Kidney (tissue), 14 donors: ENCODE data around the gene IRAG1. TPM values are rescaled to one million over a fixed set of nuclear protein-coding genes. Genes with fewer than 3 reads are reported as not detected.

Experiments used
- DNase-seq, 5 donors: peaks; one replicate each; pipeline ENCODE4 v3.0.0-alpha.2; 2013 to 2020
- FAIRE-seq: peaks from 2 replicates; lab custom pipeline; 2012; peaks lifted over from hg19 to GRCh38; lab: Jason Lieb, UNC
- H3K27ac ChIP-seq, 2 donors: one replicate each; pipeline ENCODE4 v1.7.0; 2013; ENCODE audit warnings: low read depth in 2 of 2, low read length in 2 of 2, inconsistent platforms in 1 of 2
- H3K27me3 ChIP-seq: one replicate; pipeline ENCODE4 v1.7.1; 2013; ENCODE audit warnings: low read length, inconsistent platforms; ENCODE audit not compliant: control insufficient read depth, insufficient read depth
- H3K36me3 ChIP-seq, 3 donors: one replicate each; pipeline versions ENCODE4 v1.7.0 to v1.7.1; 2013; ENCODE audit warnings: low read length in 3 of 3, control low read depth in 1 of 3, inconsistent platforms in 1 of 3; ENCODE audit not compliant: insufficient read depth in 3 of 3, control insufficient read depth in 2 of 3
- H3K4me1 ChIP-seq, 3 donors: one replicate each; pipeline versions ENCODE4 v1.7.0 to v1.7.1; 2013; ENCODE audit warnings: low read length in 3 of 3, inconsistent platforms in 1 of 3, low read depth in 1 of 3; ENCODE audit not compliant: control insufficient read depth in 2 of 3, insufficient read depth in 2 of 3
- H3K4me3 ChIP-seq, 3 donors: one replicate each; pipeline versions ENCODE4 v1.7.0 to v1.8.1; 2013; ENCODE audit warnings: low read length in 3 of 3, control low read depth in 1 of 3, inconsistent platforms in 1 of 3
- H3K9ac ChIP-seq, 3 donors: one replicate each; pipeline versions ENCODE4 v1.7.0 to v1.7.1; 2013; ENCODE audit warnings: low read length in 3 of 3, control low read depth in 1 of 3, inconsistent platforms in 1 of 3
- H3K9me3 ChIP-seq, 3 donors: one replicate each; pipeline versions ENCODE4 v1.7.0 to v1.7.1; 2013; ENCODE audit warnings: low read length in 3 of 3, control low read depth in 1 of 3, inconsistent platforms in 1 of 3; ENCODE audit not compliant: control insufficient read depth in 2 of 3, insufficient read depth in 1 of 3
- CTCF ChIP-seq: IDR thresholded peaks from 3 replicates; pipeline ENCODE4 v1.5.1; 2012; ENCODE audit warnings: mild to moderate bottlenecking, moderate library complexity, borderline replicate concordance; ENCODE audit not compliant: insufficient read depth; ENCODE audit errors: extremely low read depth
- intact Hi-C: fragments of 100-400 bp; cut with DNase I; formaldehyde crosslinking; loops from one replicate; pipeline ENCODE4 v1.11.1; 2022
- polyA plus RNA-seq: library from polyadenylated mRNA; stranded (reverse); fragments of 350-450 nt; fragmentation: Illumina TruSeq; extraction: RNeasy Lipid Tissue Mini Kit (QIAGEN cat#74804); gene quantifications from one replicate; pipeline ENCODE4 v1.2.3, GENCODE V29; 2014; ENCODE audit warnings: low read depth, low replicate concordance; ENCODE audit not compliant: insufficient read depth
- total RNA-seq: library from RNA; stranded (reverse); fragmentation: NEBNext Ultra II Directional; extraction: Animal tissue kit (Norgen Biotek cat#: 25700); gene quantifications from one replicate; pipeline ENCODE4 v1.2.1, GENCODE V29; 2021
- donor health status: control.
- donor health status: control.
- donor health status: control.
- donor health status: control.
- donor health status: control.
- donor health status: DM: yes; HTN: yes; CAD: no.
- donor health status: Normal renal cell carcinoma (clear cell type).

IRAG1 gene
- total and polyA plus RNA-seq, 2 donors from 2014 or later, result 7.0 to 38.1 TPM

DNA sequence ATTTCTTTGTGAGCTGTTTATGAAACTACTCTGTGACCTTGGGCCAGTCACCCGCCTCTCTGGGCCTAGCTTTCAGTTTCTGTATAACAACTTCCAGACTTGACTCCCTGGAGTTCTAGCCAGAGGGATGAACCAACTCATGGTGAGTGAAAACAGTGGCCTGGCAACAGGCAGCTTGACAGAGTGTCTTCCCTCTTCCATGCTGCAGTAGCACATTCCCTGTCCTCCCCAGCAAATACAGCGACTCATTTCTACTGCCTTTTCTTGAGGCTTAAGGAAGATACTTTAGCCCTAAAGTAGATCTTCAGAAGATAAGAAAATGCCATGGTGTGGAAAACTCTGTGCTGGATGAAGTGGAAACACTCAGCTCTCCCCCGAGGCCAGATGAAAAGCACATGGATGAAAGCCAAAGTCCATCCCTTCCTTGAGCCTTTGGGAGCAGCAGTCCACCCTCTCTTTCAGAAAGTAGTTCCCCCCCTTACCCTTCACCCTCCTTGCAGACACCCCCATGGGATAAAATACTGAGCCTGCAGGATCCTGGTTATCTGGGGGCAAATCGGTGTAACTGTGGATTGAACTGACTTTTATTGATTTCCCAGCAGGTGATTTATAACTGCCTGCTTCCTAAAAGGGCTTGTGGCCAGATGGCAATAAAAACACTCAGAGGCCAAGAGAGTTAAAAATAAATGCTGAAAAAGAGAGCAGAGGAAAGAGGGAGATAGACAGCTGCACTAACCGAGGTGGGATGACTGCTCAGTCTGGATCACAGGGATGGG is 24.1 kb downstream of the IRAG1 start:
- peaks cover 8 to 18% (median 12%) of the 10 kb centered on the region in 3 donors for H3K4me1 ChIP-seq
- intact Hi-C loops, result no loop called here
- FAIRE-seq, result no peak

GRCh38 chr11:10667521-10667885 is 26.1 kb downstream of the IRAG1 start:
- H3K9me3 ChIP-seq, result no peaks in the 10 kb centered on the region
- TF ChIP-seq CTCF, result no peak
- no peaks in the 10 kb centered on the region for H3K27me3 ChIP-seq
- H3K9ac ChIP-seq, result no peak overlapping the region
- H3K36me3 ChIP-seq, result no peaks in the 10 kb centered on the region
- no peak for DNase-seq
- H3K4me3 ChIP-seq, result no peak overlapping the region
- H3K4me1 ChIP-seq, result peaks cover 8 to 14% (median 12%) of the 10 kb centered on the region in 3 donors
- intact Hi-C loops, result no loop called here
- H3K27ac ChIP-seq, result peak overlapping the region in 1 of 2 donors; percentile 14
- no peak for FAIRE-seq

More for the DNA sequence above, 24.1 kb downstream of the IRAG1 start:
- no peak overlapping the region for H3K27ac ChIP-seq
- no peaks in the 10 kb centered on the region for H3K9me3 ChIP-seq
- peak overlapping the region in 1 of 3 donors; percentile 2 for H3K4me3 ChIP-seq
- no peaks in the 10 kb centered on the region for H3K36me3 ChIP-seq
- H3K27me3 ChIP-seq, result no peaks in the 10 kb centered on the region
- no peak overlapping the region for H3K9ac ChIP-seq
- DNase-seq, result peak in 3 of 5 donors; percentile 22 to 70 (median 65)
- TF ChIP-seq CTCF, result no peak

- TF ChIP-seq CTCF, result no peak
- intact Hi-C loops, result no loop called here
- no peak for DNase-seq
- H3K9ac ChIP-seq, result no peak overlapping the region
- peak overlapping the region in 1 of 2 donors; percentile 30 for H3K27ac ChIP-seq
- no peak overlapping the region for H3K4me3 ChIP-seq
- no peaks in the 10 kb centered on the region for H3K27me3 ChIP-seq
- H3K36me3 ChIP-seq, result no peaks in the 10 kb centered on the region
- no peak for FAIRE-seq
- no peaks in the 10 kb centered on the region for H3K9me3 ChIP-seq
- peaks cover 8 to 14% (median 12%) of the 10 kb centered on the region in 3 donors for H3K4me1 ChIP-seq
Measured at GRCh38 chr11:10666556-10667520, 26.7 kb downstream of the IRAG1 start.
